Measurements from ENCODE around the gene DNPH1. TPM values are rescaled to one million over a fixed set of nuclear protein-coding genes. Genes with fewer than 3 reads are reported as not detected.

Gene DNPH1
- total RNA-seq, 1 donor from 2014 or later: 23.2 TPM

DNA sequence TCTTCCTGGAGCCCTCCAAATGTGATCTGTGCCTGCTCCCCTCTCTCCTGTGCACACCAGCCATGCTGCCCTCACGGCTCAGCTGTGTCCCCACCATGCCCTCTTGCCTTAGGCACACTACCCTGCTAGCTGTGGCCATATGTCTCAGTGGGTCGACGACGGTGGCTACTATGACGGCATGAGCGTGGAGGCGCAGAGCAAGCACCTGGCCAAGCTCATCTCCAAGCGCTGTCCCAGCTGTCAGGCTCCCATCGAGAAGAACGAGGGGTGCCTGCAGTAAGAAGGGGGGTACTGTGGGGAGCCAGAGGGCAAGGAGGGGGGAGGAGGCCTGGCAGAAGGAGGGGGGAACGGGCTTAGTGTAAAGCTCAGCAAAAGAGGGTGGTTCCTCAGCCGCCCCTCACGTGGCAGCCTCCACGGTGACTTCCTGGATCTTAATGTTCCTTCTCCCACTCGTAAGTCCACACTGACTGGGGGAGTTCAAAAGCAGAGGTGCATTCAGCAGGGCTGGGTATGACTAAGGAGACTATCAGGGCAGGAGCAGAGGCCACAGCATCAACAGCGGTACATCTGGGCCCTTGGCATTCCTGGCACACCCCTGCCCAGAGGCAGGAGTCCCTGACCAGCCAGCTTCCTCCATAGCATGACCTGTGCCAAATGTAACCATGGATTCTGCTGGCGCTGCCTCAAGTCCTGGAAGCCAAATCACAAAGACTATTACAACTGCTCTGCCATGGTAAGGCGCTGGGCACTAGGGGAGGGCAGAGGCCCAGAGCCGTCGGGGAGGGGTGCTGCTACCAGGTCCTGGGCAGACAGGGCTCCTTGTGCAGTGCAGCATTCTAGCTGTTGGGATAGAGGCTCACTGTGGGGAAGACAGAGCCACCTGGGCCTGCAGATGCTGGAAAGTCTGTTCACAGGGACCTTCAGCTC lies 8.0 kb downstream of the DNPH1 start:
- no peak for DNase-seq (ENCODE audit: low spot score)
- intact Hi-C loops (cut with DNase I): no loop called here

DNA sequence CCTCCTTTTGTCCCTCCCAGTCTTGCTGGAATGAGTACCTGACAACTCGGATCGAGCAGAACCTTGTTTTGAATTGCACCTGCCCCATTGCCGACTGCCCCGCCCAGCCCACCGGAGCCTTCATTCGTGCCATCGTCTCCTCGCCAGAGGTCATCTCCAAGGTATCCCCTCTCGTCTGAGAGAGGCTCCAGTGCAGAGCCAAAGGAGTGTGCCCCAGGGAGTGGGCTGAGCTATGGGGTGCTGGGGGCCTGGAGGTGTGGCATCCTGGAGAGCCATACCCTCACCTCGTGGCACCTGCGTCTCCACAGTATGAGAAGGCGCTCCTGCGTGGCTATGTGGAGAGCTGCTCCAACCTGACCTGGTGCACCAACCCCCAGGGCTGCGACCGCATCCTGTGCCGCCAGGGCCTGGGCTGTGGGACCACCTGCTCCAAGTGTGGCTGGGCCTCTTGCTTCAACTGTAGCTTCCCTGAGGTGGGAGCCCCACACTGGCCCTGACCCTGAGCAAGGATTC lies 8.8 kb downstream of the DNPH1 start:
- DNase-seq (ENCODE audit: low spot score): no peak
- intact Hi-C loops (cut with DNase I): no loop called here

DNA sequence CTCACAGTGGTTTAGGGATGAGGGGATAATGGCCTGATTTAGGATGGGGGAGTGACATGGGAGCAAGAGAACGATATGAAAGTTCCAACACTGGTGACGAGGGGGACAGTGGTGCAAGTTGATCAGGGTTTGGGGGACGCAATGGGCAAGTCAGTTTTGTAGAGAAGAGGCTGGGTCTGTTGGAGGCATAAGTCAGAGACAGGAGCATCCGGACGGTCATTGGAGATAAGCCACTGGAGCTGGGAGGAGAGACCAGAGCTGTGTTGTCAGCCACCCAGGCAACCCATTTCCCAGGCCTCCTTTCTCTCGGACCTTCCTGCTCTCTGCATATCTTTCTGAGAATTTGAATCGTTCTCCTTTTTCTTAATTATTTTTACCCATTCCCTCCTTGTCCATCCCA lies 9.5 kb downstream of the DNPH1 start:
- no peak for DNase-seq (ENCODE audit: low spot score)
- intact Hi-C loops (cut with DNase I): no loop called here

- intact Hi-C loops (cut with DNase I): no loop called here
- DNase-seq (ENCODE audit: low spot score): no peak
Measured at GRCh38 chr6:43219119-43219518, 10.2 kb downstream of the DNPH1 start.

DNA sequence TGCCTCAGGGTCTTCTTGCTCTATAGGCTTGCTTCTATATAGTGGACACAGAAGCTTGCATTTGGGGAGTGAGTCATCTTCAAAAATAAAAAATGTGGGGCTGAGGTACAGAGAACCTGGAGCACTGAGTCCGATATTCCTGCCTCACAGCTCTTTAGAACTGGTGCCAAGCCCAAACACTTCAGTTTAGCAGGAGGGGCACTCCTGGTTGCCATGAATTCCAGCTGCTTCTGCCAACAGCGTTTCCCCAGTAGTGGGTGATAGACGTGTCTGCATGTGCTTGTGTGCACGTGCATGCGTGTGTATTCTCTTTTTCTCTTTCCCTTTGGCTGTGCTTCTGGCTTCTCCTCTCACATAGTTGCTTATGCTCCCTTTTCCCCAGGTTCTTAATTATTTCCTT lies 11.9 kb downstream of the DNPH1 start:
- DNase-seq (ENCODE audit: low spot score): no peak
- intact Hi-C loops (cut with DNase I): no loop called here

DNA sequence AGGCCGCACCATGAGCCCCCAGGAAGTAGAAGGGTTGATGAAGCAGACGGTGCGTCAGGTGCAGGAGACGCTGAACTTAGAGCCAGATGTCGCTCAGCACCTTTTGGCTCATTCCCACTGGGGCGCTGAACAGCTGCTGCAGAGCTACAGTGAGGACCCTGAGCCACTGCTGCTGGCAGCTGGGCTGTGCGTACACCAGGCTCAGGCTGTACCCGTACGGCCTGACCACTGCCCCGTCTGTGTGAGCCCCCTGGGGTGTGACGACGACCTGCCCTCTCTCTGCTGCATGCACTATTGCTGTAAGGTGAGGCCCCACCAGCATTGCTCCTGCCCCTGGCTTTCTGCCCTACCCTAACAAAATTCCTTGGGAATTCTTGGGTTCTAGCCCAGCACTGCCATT lies 13.1 kb downstream of the DNPH1 start:
- intact Hi-C loops (cut with DNase I): no loop called here
- DNase-seq (ENCODE audit: low spot score): no peak

DNA sequence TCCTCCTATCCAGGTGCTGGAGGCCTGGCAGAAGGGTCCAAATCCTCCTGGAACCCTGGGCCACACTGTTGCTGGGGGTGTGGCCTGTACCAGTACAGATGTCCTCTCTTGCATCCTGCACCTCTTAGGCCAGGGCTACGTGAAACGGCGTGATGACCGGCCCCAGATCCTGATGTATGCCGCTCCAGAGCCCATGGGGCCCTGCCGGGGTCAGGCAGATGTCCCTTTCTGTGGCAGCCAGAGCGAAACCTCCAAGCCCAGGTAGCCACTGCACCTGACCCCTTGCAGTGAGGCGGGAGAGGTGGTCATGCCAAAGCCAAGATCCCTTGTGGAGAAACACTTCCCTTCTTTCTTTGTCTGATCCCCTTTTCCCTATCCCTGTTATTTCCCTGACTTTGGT lies 14.2 kb downstream of the DNPH1 start:
- DNase-seq (ENCODE audit: low spot score): no peak
- intact Hi-C loops (cut with DNase I): no loop called here

DNA sequence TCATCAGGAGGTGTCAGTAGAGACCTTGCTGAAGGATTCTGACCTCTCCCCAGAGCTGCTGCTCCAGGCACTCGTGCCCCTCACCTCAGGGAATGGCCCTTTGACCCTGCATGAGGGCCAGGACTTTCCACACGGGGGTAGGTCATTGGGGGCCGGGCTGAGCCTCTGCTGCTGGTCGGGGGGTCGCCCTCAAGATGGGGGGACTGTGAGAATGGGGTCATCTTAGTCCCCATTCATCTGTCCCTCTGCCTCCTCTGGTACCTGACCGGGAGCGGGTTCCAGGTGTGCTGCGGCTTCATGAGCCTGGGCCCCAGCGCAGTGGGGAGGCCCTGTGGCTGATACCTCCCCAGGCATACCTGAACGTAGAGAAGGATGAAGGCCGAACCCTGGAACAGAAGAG lies 15.8 kb downstream of the DNPH1 start:
- intact Hi-C loops (cut with DNase I): no loop called here
- no peak for DNase-seq (ENCODE audit: low spot score)

- intact Hi-C loops (cut with DNase I): no loop called here
- DNase-seq (ENCODE audit: low spot score): no peak
Measured at GRCh38 chr6:43211955-43212354, 17.3 kb downstream of the DNPH1 start.

GRCh38 chr6:43207286-43207685 lies 22.0 kb downstream of the DNPH1 start:
- intact Hi-C loops (cut with DNase I): no loop called here
- no peak for DNase-seq (ENCODE audit: low spot score)

GRCh38 chr6:43205849-43206248 lies 23.4 kb downstream of the DNPH1 start:
- no peak for DNase-seq (ENCODE audit: low spot score)
- intact Hi-C loops (cut with DNase I): no loop called here

- no peak for DNase-seq (ENCODE audit: low spot score)
- intact Hi-C loops (cut with DNase I): no loop called here
Measured at GRCh38 chr6:43204271-43205105, 24.8 kb downstream of the DNPH1 start.

GRCh38 chr6:43203718-43204095 lies 25.6 kb downstream of the DNPH1 start:
- no peak for DNase-seq (ENCODE audit: low spot score)
- intact Hi-C loops (cut with DNase I): no loop called here

- no peak for DNase-seq (ENCODE audit: low spot score)
- intact Hi-C loops (cut with DNase I): no loop called here
Measured at GRCh38 chr6:43203029-43203717, 26.1 kb downstream of the DNPH1 start.

GRCh38 chr6:43202451-43202850 lies 26.8 kb downstream of the DNPH1 start:
- no peak for DNase-seq (ENCODE audit: low spot score)
- intact Hi-C loops (cut with DNase I): no loop called here

GRCh38 chr6:43200541-43200940 lies 28.7 kb downstream of the DNPH1 start:
- DNase-seq (ENCODE audit: low spot score): no peak
- intact Hi-C loops (cut with DNase I): no loop called here

- no peak for DNase-seq (ENCODE audit: low spot score)
- intact Hi-C loops (cut with DNase I): no loop called here
Measured at GRCh38 chr6:43199912-43200311, 29.4 kb downstream of the DNPH1 start.

DNA sequence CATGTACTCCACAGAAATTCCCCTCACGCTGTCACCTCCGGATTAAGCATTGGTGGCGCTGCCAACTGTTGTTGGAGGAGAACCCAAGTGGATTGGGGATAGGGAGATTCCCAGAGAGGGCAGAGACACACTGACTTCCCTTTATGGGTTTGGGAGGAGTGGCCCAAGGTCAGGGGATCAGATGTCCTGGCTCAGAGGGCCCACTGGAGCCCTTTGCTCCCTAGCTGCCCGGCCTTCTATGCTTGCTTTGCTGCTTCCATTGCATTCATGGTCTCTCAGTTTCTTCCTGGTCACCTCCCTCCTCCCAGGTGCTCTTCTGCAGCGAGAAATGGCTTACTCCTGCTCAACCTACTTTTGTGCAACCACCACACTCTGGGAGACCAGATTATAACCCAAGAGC lies 32.9 kb downstream of the DNPH1 start:
- intact Hi-C loops (cut with DNase I): no loop called here
- DNase-seq (ENCODE audit: low spot score): no peak

DNA sequence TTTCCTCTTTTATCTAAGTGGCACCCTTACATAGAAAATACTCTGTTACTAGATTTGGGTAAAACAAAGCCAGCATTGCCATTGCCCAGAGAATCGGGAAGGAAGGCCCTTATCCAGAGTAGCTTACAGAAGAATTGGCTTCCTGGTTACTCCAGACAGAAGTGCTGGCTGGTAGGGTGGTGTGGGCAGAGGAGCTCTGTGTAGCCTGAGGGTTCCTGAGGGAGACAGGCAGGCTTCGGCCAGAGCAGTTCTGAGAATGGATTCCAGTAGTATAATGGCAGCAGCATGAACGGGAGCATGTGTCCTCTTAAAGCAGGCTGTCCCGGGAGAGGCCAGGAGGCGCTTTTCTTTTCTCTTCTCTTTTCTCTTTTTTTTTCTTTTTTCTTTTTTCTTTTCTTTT lies 35.4 kb downstream of the DNPH1 start:
- intact Hi-C loops (cut with DNase I): no loop called here
- DNase-seq (ENCODE audit: low spot score): no peak

- no peak for DNase-seq (ENCODE audit: low spot score)
- intact Hi-C loops (cut with DNase I): no loop called here
Measured at GRCh38 chr6:43192911-43193310, 36.4 kb downstream of the DNPH1 start.
